Vagina (tissue), 2 donors: ENCODE data around the gene PTPRN2.

Experiments
- POLR2A ChIP-seq, 2 donors: fragments of 450-650 bp; IDR thresholded peaks; one replicate each; pipeline ENCODE4 v1.6.1; 2017; ENCODE audit warnings: antibody characterized with exemption in 2 of 2, mild to moderate bottlenecking in 2 of 2, moderate library complexity in 2 of 2
- POLR2AphosphoS5 ChIP-seq, 2 donors: sonication (generic); formaldehyde crosslinking; IDR thresholded peaks; one replicate each; pipeline ENCODE4 v1.9.0; 2017; ENCODE audit warnings: antibody characterized with exemption in 2 of 2, mild to moderate bottlenecking in 2 of 2, low read depth in 1 of 2; ENCODE audit not compliant: insufficient read depth in 1 of 2
- TF ChIP-seq, protein P1 (sequence below), 3 experiments: fragments of 450-650 bp in 2 of 3; fragments of 200-600 bp in 1 of 3; sonication (generic) in 1 of 3; IDR thresholded peaks; one replicate each; pipeline ENCODE4 v1.5.1; 2017 to 2019; ENCODE audit warnings: antibody characterized with exemption in 3 of 3, mild to moderate bottlenecking in 2 of 3, moderate library complexity in 2 of 3

DNA sequence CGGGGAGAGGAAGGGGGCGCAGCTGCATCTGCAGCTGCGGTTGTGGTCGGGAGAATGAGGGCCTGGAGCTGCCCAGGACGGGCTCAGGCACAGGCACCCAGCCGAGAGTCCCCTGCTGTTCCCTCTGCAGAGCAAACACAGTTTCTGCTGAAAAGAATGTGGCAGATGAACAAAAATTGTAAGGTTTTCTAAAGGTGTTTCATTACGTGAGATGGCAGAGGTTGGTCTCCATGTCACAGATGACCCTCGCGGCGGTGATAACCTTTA, 794.6 kb downstream of the PTPRN2 start:
- TF ChIP-seq, protein P1, sequence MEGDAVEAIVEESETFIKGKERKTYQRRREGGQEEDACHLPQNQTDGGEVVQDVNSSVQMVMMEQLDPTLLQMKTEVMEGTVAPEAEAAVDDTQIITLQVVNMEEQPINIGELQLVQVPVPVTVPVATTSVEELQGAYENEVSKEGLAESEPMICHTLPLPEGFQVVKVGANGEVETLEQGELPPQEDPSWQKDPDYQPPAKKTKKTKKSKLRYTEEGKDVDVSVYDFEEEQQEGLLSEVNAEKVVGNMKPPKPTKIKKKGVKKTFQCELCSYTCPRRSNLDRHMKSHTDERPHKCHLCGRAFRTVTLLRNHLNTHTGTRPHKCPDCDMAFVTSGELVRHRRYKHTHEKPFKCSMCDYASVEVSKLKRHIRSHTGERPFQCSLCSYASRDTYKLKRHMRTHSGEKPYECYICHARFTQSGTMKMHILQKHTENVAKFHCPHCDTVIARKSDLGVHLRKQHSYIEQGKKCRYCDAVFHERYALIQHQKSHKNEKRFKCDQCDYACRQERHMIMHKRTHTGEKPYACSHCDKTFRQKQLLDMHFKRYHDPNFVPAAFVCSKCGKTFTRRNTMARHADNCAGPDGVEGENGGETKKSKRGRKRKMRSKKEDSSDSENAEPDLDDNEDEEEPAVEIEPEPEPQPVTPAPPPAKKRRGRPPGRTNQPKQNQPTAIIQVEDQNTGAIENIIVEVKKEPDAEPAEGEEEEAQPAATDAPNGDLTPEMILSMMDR (IDR thresholded peaks at IDR 0.05) = no peak
- TF ChIP-seq POLR2A (IDR thresholded peaks at IDR 0.05) = no peak
- TF ChIP-seq POLR2AphosphoS5 (IDR thresholded peaks at IDR 0.05; ENCODE audit: insufficient read depth in 1 of 2, low read depth in 1 of 2) = no peak
